Astrocyte of the spinal cord (primary cell): ENCODE data around the gene PPARG.
"Not testable (repeated sequence)": the region's sequence is repeated elsewhere in the genome, so short reads cannot be mapped to it uniquely, and the experiment has no call there.

Experiments
- DNase-seq: peaks from one replicate; pipeline ENCODE4 v3.0.0; 2011; ENCODE audit warnings: low read depth, low spot score
- H3K4me3 ChIP-seq: 2 replicates; pipeline ENCODE4 v1.5.1; 2011; ENCODE audit warnings: low read depth, mild to moderate bottlenecking, low read length, moderate library complexity
- CTCF ChIP-seq: IDR thresholded peaks from 2 replicates; pipeline ENCODE4 v1.5.1; 2012; ENCODE audit warnings: low read depth, mild to moderate bottlenecking, low read length, inconsistent platforms
- in situ Hi-C: cut with HindIII; loops from 2 replicates; pipeline ENCODE4 v1.10.0; 2017; ENCODE audit warnings: low sequenced_read_pairs

PPARG gene

GRCh38 chr3:12278566-12278965 lies 10.3 kb upstream of the PPARG start:
- TF ChIP-seq CTCF: no peak
- in situ Hi-C loops: no loop called here
- no peak for DNase-seq
- H3K4me3 ChIP-seq: no peak overlapping the region

GRCh38 chr3:12279591-12280326 lies 9.1 kb upstream of the PPARG start:
- in situ Hi-C loops: no loop called here
- no peak for DNase-seq
- no peak for TF ChIP-seq CTCF
- H3K4me3 ChIP-seq: no peak overlapping the region

GRCh38 chr3:12280357-12280806 lies 8.5 kb upstream of the PPARG start:
- TF ChIP-seq CTCF: no peak
- no peak overlapping the region for H3K4me3 ChIP-seq
- in situ Hi-C loops: no loop called here
- DNase-seq: no peak

GRCh38 chr3:12284591-12284990 lies 4.3 kb upstream of the PPARG start:
- H3K4me3 ChIP-seq: no peak overlapping the region
- in situ Hi-C loops: no loop called here
- DNase-seq: no peak
- no peak for TF ChIP-seq CTCF

- no peak for DNase-seq
- TF ChIP-seq CTCF: no peak
- in situ Hi-C loops: no loop called here
- H3K4me3 ChIP-seq: no peak overlapping the region
Observed at GRCh38 chr3:12285003-12285555, 3.8 kb upstream of the PPARG start.

- in situ Hi-C loops, H3K4me3 ChIP-seq: not testable (repeated sequence)
Observed at GRCh38 chr3:12285779-12286178, 3.1 kb upstream of the PPARG start.

GRCh38 chr3:12286504-12286903 lies 2.4 kb upstream of the PPARG start:
- TF ChIP-seq CTCF: no peak
- DNase-seq: no peak
- in situ Hi-C loops: no loop called here
- no peak overlapping the region for H3K4me3 ChIP-seq

More at GRCh38 chr3:12285779-12286178, 3.1 kb upstream of the PPARG start:
- not testable (repeated sequence) for DNase-seq
